ENCODE measurements around the gene DUSP6.

The DUSP6 gene

DNA sequence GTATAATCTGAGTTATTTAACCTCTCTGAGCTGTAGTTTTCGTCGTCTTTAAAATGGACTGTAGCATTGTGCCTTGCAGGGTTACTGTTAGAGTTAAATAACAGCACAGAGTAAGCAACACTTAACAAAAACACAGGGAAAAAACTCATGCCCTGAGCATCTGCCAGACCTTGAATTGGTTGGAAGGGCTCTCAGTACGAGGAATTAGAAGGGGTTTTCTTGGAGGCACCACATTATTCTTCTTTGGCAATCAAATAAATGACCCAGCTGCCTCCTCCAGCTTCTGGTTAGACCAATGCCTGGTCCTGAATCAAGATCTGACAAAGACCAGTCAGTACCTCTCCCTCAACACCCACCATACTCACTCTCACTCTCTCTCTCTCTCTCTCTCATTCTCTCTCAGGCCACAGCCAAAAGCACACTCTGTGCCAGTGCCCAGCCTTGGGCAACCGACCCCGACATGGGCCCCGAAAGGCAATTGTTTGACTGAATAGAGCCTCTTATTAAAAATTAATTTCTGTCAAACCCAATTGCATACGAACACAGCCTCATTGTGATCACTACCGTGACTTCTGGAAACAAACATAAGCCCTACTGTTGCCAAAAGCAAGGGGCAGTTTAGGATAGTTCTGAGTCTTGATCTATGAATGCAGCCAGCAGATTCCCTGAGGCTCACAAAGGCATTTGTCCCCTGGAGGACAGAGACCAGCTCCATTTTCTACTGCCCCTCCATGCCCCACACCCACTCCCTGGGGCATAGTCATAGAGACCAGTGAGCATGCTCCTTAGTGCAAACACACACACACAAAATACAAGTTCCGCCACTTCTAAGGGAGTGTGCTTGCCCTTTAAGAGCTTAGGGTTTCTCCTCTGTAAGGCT lies 23.9 kb downstream of the DUSP6 start:
- DNase-seq: no peak

GRCh38 chr12:89327486-89328094 lies 24.7 kb downstream of the DUSP6 start:
- no peak for DNase-seq

GRCh38 chr12:89326239-89327040 lies 25.9 kb downstream of the DUSP6 start:
- DNase-seq: no peak

GRCh38 chr12:89325495-89325894 lies 26.8 kb downstream of the DUSP6 start:
- no peak for DNase-seq

DNA sequence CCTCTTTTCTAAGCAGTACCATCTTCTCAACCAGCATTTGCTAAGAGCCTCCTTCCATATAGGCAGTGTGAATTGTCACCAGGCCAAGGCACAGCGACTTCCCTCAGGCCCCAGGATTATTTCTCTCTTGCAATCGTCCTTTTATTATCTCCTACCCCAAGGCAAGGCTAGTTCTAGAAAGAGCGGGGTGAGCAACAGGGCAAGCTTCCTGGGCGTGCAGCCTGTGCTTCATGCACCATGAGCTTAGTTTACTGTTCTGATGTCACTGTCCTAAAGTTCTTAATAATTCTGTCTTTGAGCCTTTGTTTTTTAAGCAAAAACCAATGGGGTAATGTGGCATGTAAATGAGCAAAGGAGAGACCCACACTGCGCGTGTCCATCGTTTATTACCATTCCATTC lies 27.9 kb downstream of the DUSP6 start:
- DNase-seq: no peak

DNA sequence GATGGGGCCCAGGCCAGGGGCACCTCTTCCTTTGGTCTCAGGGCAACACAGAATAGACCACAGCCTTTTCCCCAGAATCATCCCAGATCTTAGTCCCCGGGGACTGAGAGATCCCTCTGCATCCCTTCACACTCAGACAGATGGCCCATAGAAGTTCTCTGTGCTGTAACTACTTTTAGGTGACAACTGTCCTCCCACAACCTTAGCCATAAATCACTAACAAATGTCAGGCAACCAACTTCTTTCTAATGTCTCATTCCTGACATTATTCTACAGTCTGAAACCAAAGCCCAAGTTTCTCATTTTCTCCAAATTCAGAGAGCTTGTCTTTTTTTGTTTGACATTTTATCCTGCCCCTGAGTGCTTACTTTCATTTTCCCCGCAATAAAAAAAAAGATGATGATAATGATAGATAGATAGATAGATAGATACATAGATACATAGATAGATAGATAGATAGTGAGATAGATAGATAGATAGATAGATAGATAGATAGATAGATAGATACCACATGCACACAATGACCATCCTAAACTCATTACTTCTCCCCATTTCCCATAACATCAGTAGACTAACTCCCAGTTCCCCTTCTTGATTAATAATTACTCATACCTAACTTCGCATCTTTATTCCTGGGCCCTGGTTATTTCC lies 28.6 kb downstream of the DUSP6 start:
- DNase-seq: no peak

GRCh38 chr12:89320735-89321134 lies 31.6 kb downstream of the DUSP6 start:
- no peak for DNase-seq

DNA sequence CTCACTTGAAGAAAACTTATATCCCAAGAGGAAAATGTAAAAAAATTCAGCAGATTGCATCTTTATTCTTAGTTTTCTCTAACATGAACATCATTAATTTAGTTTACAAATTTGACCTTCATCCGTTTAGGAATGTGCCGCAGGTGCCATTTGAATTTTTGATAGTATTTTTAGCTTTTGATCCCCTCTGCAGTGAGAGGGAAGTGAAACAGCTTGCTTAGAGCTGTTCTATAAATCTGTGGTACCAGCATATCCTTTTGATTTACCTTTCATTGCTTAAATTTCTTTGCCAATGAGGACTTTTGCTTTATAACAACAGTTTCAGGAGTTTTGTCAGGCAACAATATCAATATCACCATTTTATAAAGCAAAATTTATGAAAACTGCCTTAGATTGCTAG lies 32.7 kb downstream of the DUSP6 start:
- DNase-seq: no peak

GRCh38 chr12:89319122-89319521 lies 33.2 kb downstream of the DUSP6 start:
- no peak for DNase-seq

- no peak for DNase-seq
Observed at GRCh38 chr12:89316705-89317139, 35.6 kb downstream of the DUSP6 start.

DNA sequence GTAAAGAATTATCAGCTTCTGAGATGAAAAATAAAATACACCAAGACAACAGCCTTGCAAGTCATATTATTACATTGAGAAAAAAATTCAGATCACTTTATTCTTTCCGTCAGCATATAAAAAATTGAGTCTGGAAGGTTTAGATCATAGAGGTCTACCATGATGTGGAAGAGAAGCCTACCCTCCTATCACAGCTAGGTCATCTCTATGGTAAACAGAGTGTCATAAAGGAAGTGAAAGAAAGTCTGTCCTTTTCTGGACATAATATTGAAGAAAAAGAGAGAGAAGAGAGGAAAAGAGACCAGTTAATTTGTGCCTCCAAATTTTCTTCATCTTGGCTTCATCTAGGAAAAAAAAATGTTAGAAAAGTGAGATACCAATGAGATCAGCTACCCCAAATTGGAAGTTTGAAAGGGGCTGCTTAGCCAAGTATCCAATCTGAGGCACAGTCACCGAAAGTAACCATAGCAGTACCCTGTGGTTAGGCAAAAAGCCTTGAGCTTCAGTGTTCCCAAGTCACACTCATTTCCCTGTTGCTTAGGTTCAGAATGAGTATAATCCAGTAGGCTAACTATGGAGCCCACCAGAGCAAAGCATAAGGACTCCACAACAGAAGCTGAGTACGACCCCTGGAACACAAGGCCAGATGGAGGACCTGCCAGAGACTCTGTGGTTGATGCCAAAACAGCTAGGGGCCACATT lies 38.1 kb downstream of the DUSP6 start:
- DNase-seq: no peak

DNA sequence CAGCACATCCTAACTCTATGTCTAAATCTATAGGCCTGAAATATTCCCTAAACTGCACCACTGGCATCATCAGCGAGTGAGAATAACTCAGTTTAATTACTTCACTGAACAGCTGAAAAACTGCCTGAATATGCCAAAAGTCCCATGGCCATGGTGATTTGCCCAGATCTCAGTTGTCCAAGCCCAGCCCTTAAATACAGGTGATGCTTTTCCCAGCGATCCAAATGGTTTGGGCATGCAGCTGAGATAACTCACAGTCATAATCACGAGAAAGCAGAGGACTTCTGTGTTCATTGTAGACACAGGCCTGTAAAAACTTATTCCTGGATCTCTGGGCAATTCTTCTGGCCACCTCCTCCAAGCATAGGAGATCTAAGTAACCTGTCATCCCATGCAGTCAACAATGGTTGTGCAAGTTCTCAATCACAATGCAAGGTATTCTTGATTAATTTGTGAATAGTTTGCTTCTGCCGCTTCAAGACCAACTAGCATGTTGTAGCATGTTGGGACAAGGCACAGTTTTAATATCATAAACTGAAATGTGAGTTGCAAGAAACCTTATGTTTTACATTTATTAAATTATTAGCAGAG lies 40.5 kb downstream of the DUSP6 start:
- DNase-seq: no peak

- DNase-seq: no peak
Observed at GRCh38 chr12:89309815-89310214, 42.5 kb downstream of the DUSP6 start.

- no peak for DNase-seq
Observed at GRCh38 chr12:89309440-89309802, 42.9 kb downstream of the DUSP6 start.

- DNase-seq: no peak
Observed at GRCh38 chr12:89307474-89308253, 44.6 kb downstream of the DUSP6 start.

DNA sequence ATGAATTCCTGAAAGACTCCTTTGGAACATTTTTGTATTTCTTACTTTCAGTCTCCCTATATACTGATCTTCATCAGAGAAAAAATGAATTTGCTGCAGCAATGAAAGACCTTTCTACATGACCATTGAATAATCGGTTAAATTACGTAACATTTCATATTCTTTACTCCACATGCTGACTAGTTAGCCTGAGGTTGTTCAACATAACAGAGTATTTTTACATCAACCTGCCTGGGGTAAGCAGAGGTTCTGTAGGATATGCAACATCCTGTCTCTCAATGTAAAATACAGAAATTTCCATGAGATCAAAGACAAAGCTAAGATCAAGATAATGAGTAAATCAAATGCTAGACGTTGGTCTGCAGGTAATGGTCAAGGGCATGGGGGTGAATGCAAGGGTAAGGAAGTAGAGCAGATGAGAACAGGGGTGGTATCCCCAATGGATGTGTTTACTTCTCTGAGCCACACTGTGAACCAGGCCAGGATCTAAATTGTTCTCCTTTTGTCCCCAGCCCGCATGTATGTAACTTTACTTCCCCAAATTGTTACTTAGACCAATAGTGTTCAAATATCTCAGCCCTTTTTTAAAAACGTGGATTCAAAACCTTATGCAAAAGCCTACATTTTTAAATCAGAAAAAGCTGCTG lies 45.4 kb downstream of the DUSP6 start:
- DNase-seq: no peak

DNA sequence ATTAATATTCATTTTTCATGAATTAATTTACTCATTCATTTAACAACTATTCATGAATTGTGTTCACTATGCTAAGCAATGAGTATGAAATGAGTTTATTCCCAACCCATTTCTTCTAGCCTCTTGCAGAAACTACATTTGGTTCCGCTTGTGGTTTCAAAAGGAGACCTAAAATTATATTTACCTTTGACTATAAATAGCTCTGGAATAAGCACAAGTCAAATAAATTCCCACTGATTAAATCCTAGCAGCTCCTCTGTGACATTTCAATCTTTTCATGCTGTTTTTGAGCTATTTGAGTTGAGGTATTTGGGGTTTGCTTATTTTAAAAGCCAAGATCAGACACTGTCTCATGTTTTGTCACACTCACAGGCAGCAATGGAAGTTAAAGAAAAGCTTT lies 46.9 kb downstream of the DUSP6 start:
- no peak for DNase-seq

GRCh38 chr12:89299931-89300330 lies 52.4 kb downstream of the DUSP6 start:
- no peak for DNase-seq

DNA sequence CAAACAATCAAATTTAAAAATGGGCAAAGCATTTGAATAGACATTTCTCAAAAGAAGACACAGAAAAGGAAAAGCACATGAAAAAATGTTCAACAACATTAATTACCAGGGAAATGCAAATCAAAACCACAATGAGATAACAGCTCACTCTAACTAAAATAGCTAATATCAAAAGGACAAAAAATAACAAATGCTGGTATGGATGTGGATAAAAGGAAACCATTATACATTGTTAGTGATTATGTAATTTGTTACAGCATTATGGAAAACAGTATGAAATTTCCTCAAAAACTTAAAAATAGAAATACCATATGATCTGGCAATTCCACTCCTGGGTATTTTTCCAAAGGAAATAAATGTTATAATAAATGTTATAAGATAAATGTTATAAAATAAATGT lies 52.9 kb downstream of the DUSP6 start:
- DNase-seq: no peak

All from KG1 (cell line).